Mucosa of descending colon (tissue), 3 donors: Measurements from ENCODE around the gene RPRD2. TPM values are rescaled to one million over a fixed set of nuclear protein-coding genes. Genes with fewer than 3 reads are reported as not detected.

Experiments
- ATAC-seq: fragments of 200-7000 bp; cut with Tn5 transposase; one replicate; pipeline ENCODE4 v1.9.1; 2020; ENCODE audit warnings: mild to moderate bottlenecking, moderate library complexity
- DNase-seq, 3 donors: peaks; one replicate each; pipeline ENCODE4 v3.0.0-alpha.2; 2020
- H3K36me3 ChIP-seq: fragments of 200-600 bp; one replicate; pipeline ENCODE4 v1.8.0; 2021; ENCODE audit warnings: low read depth, mild to moderate bottlenecking
- H3K4me1 ChIP-seq: fragments of 200-600 bp; one replicate; pipeline ENCODE4 v1.8.0; 2021; ENCODE audit warnings: low read depth, mild to moderate bottlenecking
- H3K4me3 ChIP-seq: fragments of 200-600 bp; one replicate; pipeline ENCODE4 v1.8.0; 2021; ENCODE audit warnings: mild to moderate bottlenecking
- H3K9me3 ChIP-seq: fragments of 200-600 bp; one replicate; pipeline ENCODE4 v1.8.0; 2021; ENCODE audit warnings: mild to moderate bottlenecking
- intact Hi-C, 2 donors: fragments of 100-400 bp; cut with DNase I in 1 of 2; cut with micrococcal nuclease in 1 of 2; formaldehyde crosslinking; loops; one replicate each; pipeline versions ENCODE4 v1.11.0 to v1.11.1; 2022; cut with DNase I, micrococcal nuclease
- total RNA-seq, 3 donors: library from RNA; stranded (reverse); fragmentation: NEBNext Ultra II Directional in 2 of 3; extraction: Animal tissue kit (Norgen Biotek cat#: 25700) in 2 of 3; gene quantifications; one replicate each; pipeline versions ENCODE4 v1.2.1 to v1.2.4, GENCODE V29; 2021 to 2023
- TF ChIP-seq, protein P1 (sequence below): fragments of 200-600 bp; IDR thresholded peaks from one replicate; pipeline ENCODE4 v1.8.0; 2022; ENCODE audit warnings: antibody characterized with exemption, mild to moderate bottlenecking
- donor health status: DM: no; HTN: no; CAD: no; lungs with moderate emphysema.
- donor health status: DM: no; HTN: no; CAD: no.
- donor health status: DM: no; HTN: yes; CAD: no.

Gene RPRD2
- total RNA-seq, 3 donors from 2014 or later: 28.3 to 43.1 (median 32.4) TPM

DNA sequence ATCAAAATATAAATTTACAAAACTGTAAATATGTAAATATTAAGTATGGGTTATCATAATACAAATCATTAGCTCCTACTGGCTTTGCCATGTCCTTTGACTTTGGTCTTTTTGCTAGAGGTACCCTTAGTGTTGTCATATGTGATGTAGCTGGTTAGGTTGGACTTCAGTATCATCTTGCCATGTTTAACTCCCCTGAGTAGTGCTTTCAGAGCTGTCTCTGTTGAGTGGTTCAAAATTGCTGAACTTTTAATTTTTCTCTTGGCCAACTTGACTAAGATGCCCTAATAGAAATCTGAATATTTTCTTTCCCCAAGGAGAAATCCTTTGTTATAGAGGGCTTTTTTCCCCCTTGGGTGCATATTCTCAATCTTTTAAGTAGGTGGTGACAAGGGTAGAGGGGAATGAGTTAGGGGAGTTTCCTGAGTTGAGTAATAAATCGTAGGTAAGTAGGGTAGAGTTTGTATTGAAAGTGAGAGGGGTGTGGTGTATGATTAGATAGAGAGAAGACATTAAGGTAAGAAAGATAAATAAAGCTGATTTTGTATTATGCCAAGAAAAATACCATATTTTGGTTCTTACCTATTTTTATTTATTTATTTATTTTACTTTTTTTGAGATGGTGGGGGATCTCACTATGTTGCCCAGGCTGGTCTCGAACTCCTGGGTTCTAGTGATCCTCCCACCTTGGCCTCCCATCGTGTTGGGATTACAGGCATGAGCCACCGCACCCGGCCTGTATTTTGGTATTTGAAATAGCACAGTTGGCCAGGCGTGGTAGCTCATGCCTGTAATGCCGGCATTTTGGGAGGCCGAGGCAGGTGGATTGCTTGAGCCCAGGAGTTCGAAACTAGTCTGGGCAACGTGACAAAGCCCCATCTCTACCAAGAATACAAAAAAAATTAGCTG is 21.8 kb downstream of the RPRD2 start:
- ATAC-seq (no peak), DNase-seq (no peak)
- no peaks in the 10 kb centered on the region for H3K36me3 ChIP-seq
- no peak overlapping the region for H3K4me3 ChIP-seq
- H3K9me3 ChIP-seq: no peaks in the 10 kb centered on the region
- intact Hi-C loops: no loop called here
- peaks cover 22% of the 10 kb centered on the region for H3K4me1 ChIP-seq
- TF ChIP-seq, protein P1, sequence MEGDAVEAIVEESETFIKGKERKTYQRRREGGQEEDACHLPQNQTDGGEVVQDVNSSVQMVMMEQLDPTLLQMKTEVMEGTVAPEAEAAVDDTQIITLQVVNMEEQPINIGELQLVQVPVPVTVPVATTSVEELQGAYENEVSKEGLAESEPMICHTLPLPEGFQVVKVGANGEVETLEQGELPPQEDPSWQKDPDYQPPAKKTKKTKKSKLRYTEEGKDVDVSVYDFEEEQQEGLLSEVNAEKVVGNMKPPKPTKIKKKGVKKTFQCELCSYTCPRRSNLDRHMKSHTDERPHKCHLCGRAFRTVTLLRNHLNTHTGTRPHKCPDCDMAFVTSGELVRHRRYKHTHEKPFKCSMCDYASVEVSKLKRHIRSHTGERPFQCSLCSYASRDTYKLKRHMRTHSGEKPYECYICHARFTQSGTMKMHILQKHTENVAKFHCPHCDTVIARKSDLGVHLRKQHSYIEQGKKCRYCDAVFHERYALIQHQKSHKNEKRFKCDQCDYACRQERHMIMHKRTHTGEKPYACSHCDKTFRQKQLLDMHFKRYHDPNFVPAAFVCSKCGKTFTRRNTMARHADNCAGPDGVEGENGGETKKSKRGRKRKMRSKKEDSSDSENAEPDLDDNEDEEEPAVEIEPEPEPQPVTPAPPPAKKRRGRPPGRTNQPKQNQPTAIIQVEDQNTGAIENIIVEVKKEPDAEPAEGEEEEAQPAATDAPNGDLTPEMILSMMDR: no peak

DNA sequence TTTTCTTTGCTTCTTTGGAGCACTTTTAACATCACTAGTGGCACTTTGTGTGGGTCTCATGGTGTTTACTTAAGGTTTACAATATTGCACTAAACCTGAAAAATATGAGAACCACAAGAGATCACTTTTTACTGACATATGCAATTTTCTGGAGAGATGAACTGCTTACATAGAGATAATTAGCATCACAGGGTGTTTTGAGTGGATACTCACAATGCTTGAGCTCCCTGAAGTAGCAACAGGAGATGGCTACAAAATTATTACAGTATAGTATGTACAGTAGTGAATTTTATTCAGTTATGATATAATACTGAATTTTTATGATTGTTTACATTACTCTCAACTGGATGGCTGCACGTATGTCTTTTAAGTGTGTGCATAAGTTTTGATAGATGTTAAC is 22.6 kb downstream of the RPRD2 start:
- Histone ChIP-seq H3K4me3 (no peak overlapping the region), H3K9me3 (no peaks in the 10 kb centered on the region), H3K4me1 (peaks cover 22% of the 10 kb centered on the region), H3K36me3 (no peaks in the 10 kb centered on the region)
- intact Hi-C loops: no loop called here
- TF ChIP-seq, protein P1: no peak
- ATAC-seq (peak; percentile 31), DNase-seq (no peak)

DNA sequence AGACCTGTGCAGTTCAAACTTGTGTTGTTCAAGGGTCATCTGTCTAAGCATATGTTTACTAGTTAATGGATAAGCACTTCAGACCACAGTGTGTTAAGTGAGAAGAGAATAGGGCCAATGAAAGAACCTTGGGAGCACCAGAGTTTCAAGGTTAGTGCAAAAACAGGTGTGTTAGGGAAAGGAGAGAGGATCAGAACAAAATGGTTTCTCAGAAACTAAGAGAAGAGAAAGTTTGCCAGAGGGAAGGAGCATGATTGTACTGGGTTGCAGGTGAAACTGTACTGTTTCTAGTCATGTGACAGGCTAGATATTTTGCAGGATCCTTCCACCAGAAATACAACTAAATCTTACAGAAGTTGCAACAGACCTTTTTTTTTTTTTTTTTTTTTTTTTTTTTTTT is 23.3 kb downstream of the RPRD2 start:
- DNase-seq: no peak
- peak; percentile 60 for ATAC-seq
- peaks cover 22% of the 10 kb centered on the region for H3K4me1 ChIP-seq

DNA sequence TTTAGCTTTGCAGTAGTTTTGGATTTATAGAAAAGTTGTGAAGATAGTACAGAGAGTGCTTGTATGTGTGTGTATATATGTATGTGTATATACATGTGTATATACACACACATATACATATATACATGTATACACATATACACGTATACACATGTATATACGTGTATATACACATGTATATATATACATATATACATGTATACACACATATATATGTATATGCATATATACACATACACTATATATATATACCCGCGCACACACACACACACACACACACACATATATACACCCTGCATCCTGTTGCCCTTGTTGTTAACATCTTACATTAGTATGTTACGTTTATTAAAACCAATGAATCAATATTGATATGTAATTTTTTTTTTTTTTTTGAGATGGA is 24.3 kb downstream of the RPRD2 start:
- intact Hi-C loops: no loop called here
- Histone ChIP-seq H3K36me3 (no peaks in the 10 kb centered on the region), H3K4me1 (peaks cover 22% of the 10 kb centered on the region), H3K4me3 (no peak overlapping the region), H3K9me3 (no peaks in the 10 kb centered on the region)
- no peak for DNase-seq
- TF ChIP-seq, protein P1: no peak
- ATAC-seq: no peak

More for the DNA sequence above, 23.3 kb downstream of the RPRD2 start:
- H3K4me3 ChIP-seq: no peak overlapping the region
- intact Hi-C loops: no loop called here
- TF ChIP-seq, protein P1: no peak
- no peaks in the 10 kb centered on the region for H3K9me3 ChIP-seq
- H3K36me3 ChIP-seq: no peaks in the 10 kb centered on the region

DNA sequence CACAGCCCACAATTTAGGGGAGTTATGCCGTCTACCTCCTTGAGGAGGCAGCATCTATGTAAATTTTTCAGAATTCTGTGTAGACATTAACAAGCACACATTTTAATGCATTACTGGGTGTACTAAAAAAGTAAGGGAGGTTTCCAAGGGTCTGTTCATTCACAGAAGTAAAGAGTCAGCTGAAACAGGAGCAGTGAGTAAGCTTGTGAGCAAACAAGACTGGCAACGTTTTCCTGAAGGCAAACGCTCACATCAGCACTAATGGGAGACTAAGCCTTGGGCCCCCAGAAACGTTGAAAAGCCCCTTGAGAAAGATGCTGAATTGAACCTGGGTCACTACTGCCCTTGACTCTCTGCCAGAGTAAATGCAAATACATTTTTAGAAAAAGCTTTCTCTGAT is 25.7 kb downstream of the RPRD2 start:
- H3K36me3 ChIP-seq: no peaks in the 10 kb centered on the region
- TF ChIP-seq, protein P1: no peak
- H3K9me3 ChIP-seq: no peaks in the 10 kb centered on the region
- H3K4me3 ChIP-seq: no peak overlapping the region
- ATAC-seq (no peak), DNase-seq (no peak)
- intact Hi-C loops: no loop called here
- peaks cover 22% of the 10 kb centered on the region for H3K4me1 ChIP-seq
